ENCODE data around the gene CAPN10.

GRCh38 chr2:240603081-240603835, 16.7 kb downstream of the CAPN10 start:
- TF ChIP-seq CREB1 (IDR thresholded peaks at IDR 0.05; ENCODE audit: low read depth) (no peak), ZBTB7A (IDR thresholded peaks at IDR 0.05; ENCODE audit: low read depth) (no peak), EP300 (IDR thresholded peaks at IDR 0.05; ENCODE audit: borderline replicate concordance) (no peak), MAX (IDR thresholded peaks at IDR 0.05) (no peak), REST (IDR thresholded peaks at IDR 0.05; ENCODE audit: low read depth) (no peak), CEBPB (IDR thresholded peaks at IDR 0.05) (no peak), FOXM1 (IDR thresholded peaks at IDR 0.05; ENCODE audit: borderline replicate concordance, low read depth) (no peak), RAD21 (IDR thresholded peaks at IDR 0.05; ENCODE audit: low read depth) (no peak)

All from Ishikawa (cell line).